IPS DF 4.7 (cell line): ENCODE measurements around the gene KIF13A.
A peak's percentile ranks its signal among the peaks of the same experiment; 100 is the strongest.
"Not testable (repeated sequence)": the region's sequence is repeated elsewhere in the genome, so short reads cannot be mapped to it uniquely, and the experiment has no call there.

ENCODE experiments used
- DNase-seq: peaks from one replicate; pipeline ENCODE4 v3.0.0-alpha.2; 2013; ENCODE audit warnings: low spot score; ENCODE audit errors: extremely low read depth

KIF13A gene

DNA sequence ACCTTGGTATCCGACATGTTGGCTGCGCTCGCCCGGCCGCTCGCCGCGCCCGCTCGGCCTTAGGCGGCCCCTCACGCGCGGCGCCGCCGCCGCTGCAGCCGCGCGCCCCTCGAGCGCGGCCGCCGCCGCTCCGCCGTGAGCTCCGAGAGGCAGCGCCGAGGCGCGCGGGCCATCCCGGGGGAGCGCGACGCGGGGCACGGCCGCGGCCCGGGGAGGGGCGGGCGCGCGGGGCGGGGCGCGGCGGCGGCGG, at the start of gene KIF13A:
Gene KIF13A, minus strand, starts transcription at position 189 of the 250 bp plus-strand sequence. Its CDS starts 172 bp downstream, at position 17.
- DNase-seq: no peak

DNA sequence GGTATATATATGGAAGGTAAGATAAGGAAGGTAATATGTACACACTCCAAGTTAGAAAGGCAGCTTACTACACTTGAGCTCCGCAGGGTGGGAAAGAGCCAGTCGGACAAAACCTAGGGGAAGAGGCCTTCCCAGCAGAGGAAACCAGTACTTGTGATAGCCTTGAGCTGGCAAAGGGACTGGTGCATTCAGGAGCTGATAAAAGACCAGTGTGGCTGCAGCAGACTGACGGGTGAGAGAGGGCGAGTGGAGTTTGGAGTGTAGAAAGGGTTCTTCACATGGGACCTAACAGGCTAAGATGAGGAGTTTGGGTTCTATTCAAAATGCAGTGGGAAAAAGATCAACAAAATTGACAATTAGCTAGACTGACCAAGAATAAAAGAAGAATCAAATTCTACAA, 49.3 kb upstream of the KIF13A start:
- no peak for DNase-seq

DNA sequence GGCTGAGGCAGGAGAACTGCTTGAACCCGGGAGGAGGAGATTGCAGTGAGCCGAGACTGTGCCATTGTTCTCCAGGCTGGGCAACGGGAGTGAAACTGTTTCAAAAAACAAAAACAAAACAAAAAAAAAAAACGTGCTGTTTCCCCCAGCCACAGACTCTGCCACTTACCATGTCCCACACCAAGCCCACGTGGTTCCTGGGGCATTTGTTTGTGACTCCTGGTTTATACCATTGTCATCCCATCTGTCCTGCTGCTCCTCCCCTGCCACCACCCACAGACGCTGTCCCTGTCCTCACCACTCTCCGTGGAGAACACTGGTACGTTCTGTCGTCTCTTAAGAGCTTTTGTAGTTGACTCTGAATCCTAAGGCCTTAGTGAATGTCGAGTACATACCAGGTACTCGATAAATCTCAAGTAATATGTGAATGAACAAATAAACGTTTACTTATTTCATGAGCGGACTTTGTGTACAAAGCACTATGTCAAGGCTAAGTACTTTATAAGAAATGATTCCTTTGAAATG, 48.0 kb upstream of the KIF13A start:
- DNase-seq: no peak

DNA sequence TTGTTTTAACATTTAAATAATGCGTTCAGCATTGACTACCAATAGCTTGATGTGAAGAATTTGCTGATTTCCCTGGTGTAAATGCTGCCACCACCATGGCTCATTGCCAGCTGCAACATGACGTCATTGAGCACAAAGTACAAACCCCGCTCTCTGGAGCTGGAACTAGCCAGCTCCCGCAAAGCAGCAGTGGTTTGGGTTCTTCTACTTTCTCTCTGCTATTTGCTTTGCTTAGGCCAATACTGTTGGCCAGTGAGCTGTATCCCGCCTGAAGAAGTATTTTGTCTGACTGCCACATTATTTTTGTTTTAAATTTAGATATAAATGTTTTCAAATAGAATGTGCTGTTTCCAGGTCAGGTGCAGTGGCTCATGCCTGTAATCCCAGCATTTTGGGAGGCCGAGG, 47.4 kb upstream of the KIF13A start:
- no peak for DNase-seq

DNA sequence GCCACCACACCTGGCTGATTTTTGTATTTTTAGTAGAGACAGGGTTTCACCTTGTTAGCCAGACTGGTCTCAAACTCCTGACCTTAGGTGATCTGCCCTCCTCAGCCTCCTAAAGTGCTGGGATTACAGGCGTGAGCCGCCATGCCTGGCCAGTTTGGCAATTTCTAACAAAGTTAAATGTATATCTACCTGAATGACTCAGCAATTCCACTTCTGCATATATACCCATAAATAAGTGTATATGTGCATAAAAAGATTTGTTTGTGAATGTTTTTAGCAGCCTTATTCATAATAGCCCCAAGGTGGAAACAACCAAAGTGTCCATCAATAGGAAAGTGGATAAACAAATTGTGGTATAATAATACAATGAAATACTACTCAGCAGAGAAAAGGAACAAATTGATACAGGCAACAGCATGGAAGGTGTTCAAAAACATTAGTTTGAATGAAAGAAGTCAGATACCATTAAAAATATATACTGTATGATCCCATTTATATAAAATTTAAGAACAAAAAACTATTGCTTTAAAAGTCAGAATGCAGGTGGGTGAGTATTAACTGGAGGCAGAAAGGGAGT, 44.3 kb upstream of the KIF13A start:
- DNase-seq: no peak

DNA sequence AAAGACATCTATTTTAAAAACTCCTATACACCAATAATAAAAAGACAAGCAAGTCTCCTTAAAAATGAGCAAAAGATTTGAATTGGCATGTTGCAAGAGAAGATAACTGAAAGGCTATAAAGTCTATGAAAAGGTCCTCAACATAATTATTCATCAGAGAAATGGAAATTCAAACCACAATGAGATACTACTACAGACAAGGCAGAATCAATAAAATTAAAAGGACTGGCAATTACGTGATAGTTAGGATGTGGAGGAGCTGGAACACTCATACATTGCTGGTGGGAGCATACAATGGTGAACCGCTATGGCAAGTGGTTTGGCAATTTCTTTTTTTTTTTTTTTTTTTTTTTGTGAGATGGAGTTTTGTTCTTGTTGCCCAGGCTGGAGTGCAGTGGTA, 43.8 kb upstream of the KIF13A start:
- no peak for DNase-seq

DNA sequence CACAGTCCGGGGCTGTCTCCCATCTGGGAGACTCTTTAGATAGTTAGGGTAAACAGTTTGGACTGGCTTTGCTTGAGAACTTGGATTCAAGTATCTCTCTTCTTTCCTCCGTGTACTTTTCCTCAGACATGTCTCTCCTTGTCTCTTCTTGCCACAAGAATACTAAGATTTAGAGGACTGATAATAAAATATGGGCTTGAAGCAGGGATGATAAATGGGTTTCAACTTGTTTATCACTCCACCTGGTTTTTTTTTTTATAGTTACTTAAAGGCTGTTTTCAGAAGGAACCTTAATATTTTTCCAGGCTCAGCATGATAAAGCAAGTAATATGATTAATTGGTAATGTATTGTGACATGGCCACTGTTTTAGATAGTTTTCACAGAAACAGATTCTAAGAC, 40.9 kb upstream of the KIF13A start:
- DNase-seq: no peak

DNA sequence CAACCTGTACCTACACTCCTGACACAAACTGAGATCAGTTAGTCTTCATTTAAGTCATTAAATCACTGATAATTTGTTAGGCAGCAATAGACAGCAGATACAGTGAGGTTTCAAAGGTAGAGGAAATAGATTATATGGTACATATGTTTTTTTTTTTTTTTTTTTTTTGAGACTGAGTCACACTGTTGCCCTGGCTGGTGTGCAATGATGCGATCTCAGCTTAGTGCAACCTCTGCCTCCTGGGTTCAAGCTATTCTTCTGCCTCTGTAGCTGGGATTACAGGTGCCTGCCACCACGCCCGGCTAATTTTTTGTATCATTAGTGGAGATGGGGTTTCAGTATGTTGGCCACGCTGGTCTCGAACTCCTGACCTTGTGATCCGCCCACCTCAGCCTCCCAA, 38.2 kb upstream of the KIF13A start:
- DNase-seq: no peak

DNA sequence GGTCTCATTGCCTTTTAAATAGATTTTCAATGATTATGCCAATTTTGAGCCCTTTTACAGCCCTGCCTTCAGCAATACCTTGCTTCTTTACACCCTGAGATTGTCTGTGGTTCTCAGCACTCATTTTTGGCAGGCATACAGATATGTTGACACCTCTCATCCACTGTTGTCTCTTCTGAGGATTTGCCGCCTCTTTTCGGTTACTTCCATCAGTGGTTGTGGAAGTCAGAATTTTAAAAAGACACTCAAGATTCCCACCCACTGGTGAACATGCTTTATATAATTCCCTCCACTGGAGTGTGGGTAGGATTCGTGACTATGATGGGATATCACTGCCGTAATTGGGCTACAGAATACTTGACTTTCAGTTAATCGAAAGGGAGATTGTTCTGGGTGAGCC, 37.4 kb upstream of the KIF13A start:
- DNase-seq: no peak

DNA sequence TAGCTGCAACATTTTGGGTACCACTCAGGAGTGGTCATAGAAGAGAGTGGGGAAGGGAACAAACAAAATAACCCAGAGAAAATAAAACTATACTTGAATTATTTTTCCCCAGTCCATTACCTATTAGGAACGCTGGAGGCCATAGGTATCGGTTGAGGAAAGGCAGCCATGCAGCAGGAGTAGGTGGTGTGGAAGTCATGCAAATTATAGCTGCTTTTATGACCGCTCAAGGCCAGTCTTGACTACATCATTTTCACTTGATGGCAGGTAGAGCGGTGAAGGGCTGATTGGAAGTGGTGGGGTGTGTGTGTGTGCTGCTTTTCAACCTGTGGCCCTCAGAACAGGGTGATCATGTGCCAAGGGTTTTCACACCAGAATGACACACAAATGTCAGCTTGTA, 36.5 kb upstream of the KIF13A start:
- DNase-seq: no peak

DNA sequence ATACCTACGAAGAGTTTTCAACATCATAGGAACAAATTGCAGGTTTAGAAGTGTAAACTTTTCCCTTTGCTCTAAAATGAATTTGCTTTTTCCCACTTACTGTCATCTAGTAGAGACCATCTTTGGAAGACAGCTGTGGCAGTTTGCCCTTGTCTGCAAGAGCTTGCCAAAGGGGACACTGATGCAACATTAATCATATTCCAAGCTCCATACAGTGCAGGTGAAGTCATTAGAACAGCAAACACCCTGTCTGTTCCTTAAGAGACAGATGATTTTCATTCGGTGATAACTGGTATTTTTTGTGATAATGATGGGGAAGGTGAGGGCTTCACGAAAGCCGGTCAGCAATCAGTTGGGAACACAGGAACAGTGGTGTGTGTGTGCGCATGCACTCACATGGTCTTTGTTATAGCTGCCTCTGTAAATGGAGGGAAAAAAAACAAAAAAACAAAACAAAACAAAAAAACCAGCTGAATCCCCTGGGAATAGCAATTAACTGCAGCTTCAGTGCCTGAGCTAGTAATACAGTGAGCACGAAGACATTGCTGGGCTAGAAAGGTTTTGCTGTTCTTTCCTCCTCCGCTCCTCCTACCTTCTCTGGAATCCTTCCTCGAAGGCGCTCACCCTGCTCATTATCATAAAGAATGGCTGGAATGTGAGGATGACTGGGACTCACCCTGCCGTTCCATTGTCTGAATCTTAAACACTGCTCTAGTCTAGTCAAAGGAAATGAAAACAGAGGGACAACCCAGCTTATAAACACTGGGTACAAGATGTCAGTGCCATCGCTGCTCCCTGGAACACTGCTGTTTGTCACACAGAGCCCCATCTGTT, 35.2 kb upstream of the KIF13A start:
- DNase-seq: peak; percentile 86

DNA sequence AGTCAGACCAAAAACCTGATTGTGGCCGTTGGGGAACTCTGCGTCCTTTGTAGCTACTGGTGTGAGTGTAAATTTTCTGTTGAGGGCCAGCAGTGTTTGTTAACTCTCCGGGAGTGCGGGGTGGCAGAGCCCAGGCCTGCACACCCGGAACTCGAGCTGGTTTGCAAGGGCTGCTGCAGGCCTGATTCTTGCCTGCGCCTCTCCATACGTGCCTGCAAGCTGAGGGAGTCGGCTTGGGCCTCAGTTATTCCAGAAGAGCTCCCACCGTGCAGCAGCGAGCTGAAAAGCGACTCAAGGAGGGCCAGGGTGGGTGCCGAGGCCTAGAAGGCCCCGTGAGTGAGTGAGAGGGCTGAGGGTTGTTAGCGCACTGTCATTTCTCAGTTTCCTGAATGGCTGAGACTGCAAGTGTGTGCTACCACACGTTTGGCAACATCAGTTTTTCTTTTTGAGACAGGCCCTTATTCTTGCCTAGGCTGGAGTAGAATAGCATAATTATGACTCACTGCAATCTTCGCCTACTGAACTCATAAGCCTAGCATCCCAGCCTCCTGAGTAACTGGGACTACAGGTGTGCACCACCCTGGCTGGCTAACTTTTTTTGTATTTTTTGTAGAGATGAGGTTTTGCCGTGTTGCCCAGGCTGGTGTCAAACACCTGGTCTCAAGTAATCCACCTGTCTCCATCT, 33.9 kb upstream of the KIF13A start:
- no peak for DNase-seq

DNA sequence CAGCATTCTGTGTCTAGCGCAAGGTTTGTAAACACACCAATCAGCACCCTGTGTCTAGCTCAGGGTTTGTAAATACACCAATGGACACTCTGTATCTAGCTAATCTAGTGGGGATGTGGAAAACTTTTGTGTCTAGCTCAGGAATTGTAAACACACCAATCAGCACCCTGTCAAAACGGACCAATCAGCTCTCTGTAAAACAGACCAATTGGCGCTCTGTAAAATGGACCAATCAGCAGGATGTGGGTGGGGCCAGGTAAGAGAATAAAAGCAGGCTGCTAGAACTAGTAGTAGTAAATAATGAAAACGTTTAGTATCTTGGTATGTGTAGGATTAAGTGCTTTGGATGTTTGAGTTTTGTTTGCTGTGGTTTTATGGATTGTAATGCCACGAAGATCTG, 33.1 kb upstream of the KIF13A start:
- DNase-seq: not testable (repeated sequence)

DNA sequence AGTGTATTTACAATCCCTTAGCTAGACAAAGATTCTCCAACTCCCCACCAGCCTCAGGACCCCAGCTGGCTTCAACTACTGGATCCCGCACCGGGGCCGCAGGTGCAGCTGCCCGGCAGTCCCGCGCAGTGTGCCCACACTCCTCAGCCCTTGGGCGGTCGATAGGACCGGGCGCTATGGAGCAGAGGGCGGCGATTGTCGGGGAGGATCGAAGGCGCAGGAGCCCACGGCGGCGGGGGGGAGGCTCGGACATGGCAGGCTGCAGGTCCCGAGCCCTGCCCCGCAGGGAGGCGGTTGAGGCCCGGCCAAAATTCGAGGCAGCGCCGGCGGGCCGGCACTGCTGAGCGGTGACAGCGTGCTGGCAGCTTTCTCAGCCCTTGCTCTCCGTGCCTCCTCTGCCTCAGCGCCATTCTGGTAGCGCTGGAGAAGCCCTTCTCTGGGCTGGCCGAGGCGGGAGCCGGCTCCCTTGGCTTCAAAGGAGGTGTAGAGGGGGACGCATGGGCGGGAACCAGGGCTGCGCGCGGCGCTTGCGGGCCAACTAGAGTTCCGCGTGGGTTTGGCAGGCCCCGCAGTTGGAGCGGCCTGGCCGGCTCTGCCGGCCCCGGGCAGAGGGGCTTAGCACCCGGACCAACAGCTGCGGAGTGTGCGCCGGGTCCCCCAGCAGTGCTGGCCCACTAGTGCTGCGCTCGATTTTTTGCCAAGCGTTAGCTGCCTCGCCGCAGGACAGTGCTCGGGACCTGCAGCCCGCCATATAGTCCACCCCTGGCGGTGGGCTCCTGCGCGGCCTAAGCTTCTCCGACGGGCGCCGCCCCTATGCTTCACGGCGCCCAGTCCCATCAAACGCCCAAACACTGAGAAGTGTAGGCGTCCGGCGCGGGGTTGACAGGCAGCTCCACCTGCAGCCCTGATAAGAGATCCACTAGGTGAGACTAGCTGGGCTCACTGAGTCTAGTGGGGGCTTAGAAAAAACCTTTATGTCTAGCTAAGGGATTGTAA, 32.4 kb upstream of the KIF13A start:
- DNase-seq: no peak

DNA sequence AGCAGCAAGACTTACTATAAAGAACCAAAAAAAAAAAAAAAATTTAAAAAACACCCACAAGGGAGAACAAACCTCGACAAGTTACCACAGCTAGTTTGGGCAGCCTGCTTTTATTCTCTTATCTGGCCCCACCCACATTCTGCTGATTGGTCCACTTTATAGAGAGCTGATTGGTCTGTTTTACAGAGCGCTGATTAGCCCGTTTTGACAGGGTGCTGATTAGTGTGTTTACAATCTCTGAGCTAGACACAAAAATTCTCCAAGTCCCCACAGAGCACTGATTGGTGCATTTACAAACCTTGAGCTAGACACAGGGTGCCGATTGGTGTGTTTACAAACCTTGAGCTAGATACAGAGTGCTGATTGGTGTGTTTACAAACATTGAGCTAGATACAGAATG, 31.7 kb upstream of the KIF13A start:
- DNase-seq: not testable (repeated sequence)

DNA sequence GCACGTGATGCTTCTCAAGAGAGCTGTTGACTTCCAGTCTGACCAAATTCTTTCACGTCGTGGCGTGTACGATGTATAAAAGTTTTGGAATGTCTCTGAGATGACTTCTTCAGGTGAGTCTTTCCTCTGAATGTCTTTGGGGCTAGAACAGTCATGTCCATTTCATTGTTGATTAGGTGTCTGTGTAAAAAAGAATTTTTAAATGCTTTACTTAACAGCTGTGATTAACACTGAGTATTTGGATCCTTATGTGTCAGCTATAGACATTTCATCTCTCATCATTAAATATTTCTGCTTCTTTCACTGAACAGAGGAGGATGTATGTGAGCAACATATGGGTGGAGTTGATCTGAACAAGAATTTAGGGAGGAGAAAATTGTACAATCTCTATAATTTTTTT, 29.3 kb upstream of the KIF13A start:
- no peak for DNase-seq

DNA sequence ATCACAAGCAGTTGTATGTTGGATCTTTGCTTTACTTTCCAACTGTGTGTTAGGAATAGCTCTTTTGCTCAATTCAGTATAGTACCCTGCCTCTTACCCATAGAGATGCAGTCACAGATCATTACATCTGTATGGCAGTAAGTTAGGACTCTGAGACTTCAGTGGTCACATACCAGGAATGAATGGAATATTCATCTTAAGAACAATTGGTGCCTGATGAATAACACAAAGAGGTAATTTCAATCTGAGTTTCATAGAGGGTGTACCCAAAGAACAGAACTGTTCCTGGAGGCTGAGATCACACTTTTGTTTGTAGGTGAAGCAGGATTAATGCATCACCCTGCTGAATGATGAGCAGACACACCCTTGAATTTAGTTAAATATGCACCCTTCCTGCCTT, 28.7 kb upstream of the KIF13A start:
- no peak for DNase-seq

DNA sequence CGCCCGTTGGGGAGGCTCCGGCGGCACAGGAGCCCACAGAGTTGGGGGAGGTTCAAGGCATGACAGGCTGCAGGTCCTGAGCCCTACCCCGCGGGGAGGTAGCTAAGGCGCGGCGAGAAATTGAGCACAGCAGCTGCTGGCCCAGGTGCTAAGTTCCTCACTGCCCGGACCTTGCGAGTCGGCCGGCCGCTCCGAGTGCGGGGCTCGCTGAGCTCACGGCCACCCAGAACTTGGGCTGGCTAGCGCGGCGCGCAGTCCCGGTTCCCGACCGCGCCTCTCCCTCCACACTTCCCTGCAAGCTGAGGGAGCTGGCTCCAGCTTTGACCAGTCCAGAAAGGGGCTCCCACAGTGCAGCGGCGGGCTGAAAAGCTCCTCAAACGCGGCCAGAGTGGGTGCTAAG, 23.9 kb upstream of the KIF13A start:
- no peak for DNase-seq

DNA sequence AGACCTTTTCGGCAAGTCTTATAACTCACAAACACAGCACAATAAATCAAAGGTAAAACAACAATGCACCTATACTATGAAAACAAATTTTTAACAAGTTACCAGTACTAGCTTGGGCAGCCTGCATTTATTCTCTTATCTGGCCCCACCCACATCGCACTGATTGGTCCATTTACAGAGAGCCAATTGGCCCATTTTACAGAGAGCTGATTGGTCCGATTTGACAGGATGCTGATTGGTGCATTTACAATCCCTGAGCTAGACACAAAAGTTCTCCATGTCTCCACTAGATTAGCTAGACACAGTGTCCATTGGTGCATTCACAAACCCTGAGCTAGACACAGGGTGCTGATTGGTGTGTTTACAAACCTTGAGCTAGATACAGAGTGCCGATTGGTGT, 23.1 kb upstream of the KIF13A start:
- not testable (repeated sequence) for DNase-seq

DNA sequence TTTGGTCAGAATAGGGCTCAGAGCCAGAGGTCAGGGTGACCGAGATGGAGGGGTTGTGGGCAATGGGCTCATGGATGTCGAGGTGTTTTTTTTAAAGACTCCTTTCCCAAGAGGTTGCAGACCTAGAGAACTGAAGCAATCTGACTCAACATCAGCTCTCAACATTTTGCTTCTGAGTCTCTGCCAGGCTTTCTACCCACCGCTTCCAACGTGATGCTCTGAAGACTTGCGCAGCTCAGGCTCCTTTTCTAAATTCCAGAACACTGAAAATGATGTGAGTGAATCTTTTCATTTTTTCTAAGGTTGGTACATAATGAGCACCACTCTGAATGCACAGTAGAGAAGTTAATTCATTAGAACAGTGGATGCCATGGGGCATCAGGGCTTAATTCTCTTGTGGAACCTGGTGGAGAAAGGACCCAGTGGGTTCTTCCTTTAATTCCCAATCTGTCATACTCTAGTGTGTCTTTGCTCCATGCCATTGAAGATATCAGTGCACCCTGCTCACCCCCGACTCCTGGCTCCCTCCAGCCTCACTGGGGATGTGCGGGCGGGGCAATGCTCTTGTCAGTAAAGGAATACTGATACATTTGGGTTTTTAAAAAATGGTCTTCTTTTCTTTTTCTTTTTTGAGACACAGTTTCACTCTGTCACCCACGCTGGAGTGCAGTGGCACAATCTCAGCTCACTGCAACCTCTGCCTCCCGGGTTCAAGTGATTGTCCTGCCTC, 17.0 kb upstream of the KIF13A start:
- DNase-seq: no peak

DNA sequence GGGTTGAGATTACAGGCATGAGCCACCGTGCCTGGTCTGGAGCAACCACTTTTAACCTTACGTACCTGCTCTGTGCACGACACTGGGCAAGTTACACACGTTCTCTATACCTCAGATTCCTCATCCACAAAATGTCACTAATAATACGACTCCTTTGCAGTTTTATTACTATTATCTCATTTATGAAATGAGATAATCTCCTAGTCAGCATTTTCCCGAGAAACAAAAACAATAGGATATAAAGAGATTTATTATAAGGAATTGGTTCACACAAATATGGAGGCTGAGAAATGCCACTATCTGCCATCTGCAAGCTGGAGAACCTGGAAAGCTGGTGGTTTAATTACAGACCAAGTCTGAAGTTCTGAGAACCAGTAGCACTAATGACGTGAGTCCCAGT, 12.0 kb upstream of the KIF13A start:
- no peak for DNase-seq
